Omental fat pad (tissue), 4 donors: ENCODE results near the gene CTSF. TPM values are rescaled to one million over a fixed set of nuclear protein-coding genes. Genes with fewer than 3 reads are reported as not detected.

Experiments
- ATAC-seq: fragments of 150-250 bp; one replicate; pipeline ENCODE4 v1.9.1; 2016; ENCODE audit warnings: mild to moderate bottlenecking, moderate library complexity; ENCODE audit not compliant: low FRiP score
- DNase-seq: peaks from one replicate; pipeline ENCODE4 v3.0.0-alpha.2; 2019; ENCODE audit warnings: low spot score
- CTCF ChIP-seq, 3 donors: fragments of 450-650 bp; IDR thresholded peaks; one replicate each; pipeline ENCODE4 v1.5.1; 2016 to 2017; ENCODE audit warnings: antibody characterized with exemption in 3 of 3, mild to moderate bottlenecking in 3 of 3, moderate library complexity in 2 of 3
- total RNA-seq, 4 donors: library from RNA; depleted of rRNA; stranded (reverse); fragments of >200 nt; gene quantifications; one replicate each; pipeline ENCODE4 v1.1.0, GENCODE V29; 2016

The CTSF gene
- total RNA-seq, 4 donors from 2014 or later = 82.8 to 110 (median 96.5) TPM

GRCh38 chr11:66569076-66569475 is 670 bp upstream of the CTSF start:
- ATAC-seq = no peak
- TF ChIP-seq CTCF (IDR thresholded peaks at IDR 0.05) = no peak
- DNase-seq = no peak

DNA sequence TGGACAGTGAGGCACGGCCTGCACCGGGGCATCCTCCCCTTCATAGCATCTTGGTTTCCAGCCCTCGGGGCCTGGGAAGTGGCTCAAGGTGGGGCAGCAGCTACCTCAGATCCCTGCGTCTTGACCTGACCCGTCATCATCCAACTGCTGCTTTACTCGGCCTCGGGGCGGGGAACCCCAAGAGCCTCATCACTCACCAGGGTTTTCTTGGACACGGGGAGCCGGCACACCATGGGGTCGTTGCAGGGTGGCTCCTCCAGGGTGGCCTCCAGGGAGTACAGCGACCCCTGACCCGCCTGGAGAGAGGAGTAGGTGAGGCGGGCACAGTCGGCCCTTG is 651 bp downstream of the CTSF start:
- DNase-seq (no peak), ATAC-seq (no peak)
- no peak for TF ChIP-seq CTCF (IDR thresholded peaks at IDR 0.05)

DNA sequence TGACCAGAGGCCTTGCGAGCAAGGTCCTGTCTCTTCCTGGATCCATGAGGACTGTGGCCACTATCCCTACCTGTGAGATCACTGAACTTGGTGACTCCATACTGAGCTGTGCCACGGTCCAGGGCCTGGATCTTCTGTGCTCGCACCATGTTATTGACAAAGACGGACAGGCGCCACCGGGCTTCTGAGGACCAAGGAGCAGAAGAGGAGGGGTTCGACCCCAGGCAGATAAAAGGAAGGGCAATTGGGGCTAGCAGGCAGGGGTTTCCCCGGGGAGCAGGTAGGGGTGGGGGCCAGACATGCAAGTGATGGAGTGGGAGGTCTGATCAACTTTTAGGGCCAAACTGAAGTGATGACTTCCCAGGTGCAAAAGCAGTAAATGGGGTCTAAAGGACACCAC is 2.2 kb downstream of the CTSF start:
- no peak for ATAC-seq
- no peak for TF ChIP-seq CTCF (IDR thresholded peaks at IDR 0.05)
- no peak for DNase-seq

GRCh38 chr11:66564984-66565383 is 3.4 kb downstream of the CTSF start:
- no peak for TF ChIP-seq CTCF (IDR thresholded peaks at IDR 0.05)
- no peak for DNase-seq
- no peak for ATAC-seq

DNA sequence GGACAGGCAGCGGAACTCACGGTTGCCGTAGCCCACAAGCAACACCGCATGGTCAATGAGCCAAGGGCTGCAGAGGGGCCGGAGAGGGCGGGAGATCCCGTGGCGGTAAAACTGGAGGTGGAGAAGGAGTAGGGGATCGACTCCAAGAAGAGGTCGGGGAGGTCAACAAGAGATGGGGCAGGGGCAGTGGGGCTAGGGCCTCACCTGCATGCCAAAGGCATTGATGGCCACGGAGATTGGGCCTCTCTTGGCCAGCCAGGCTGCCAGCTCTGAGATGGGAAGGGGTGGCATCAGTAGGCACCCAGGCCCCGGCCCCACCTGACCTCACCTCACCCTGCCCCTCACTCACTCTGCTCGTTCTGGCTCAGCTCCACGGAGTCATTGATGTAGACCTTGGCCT is 3.9 kb downstream of the CTSF start:
- ATAC-seq = no peak
- DNase-seq = no peak

DNA sequence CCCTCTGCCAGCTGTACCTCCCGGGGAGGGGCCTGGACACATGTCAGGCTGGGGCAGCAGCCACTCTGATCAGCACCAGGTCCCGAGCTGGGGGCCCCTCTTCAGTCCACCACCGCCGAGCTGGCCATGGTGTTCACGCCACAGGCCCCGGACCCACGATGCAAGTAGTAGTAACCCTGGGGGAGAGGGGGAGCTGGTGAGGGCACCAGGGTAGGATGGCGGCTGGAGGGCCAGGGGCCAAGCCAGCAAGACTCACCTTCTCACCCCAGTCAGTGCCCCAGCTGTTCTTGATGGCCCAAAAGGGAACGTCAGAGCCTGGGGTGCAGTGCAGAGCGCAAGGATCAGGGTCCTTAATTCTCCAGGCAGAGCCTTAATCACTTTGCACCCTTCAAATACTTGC is 4.6 kb downstream of the CTSF start:
- DNase-seq (no peak), ATAC-seq (no peak)
- TF ChIP-seq CTCF (IDR thresholded peaks at IDR 0.05) = no peak

More for the DNA sequence above, 3.9 kb downstream of the CTSF start:
- no peak for TF ChIP-seq CTCF (IDR thresholded peaks at IDR 0.05)

GRCh38 chr11:66562907-66563583 is 5.4 kb downstream of the CTSF start:
- TF ChIP-seq CTCF (IDR thresholded peaks at IDR 0.05) = no peak
- ATAC-seq (no peak), DNase-seq (no peak)
